NCI-H146 treated with DMSO at 0.1 percent for 48 hours (cell line): ENCODE results near the gene GFAP.
A peak's percentile ranks its signal among the peaks of the same experiment; 100 is the strongest.

Source experiments
- DNase-seq: peaks from one replicate; lab custom pipeline; 2025; ENCODE audit not compliant: unreplicated experiment; lab: John Stamatoyannopoulos, UW

The GFAP gene

GRCh38 chr17:44903012-44903685 is 12.2 kb downstream of the GFAP start:
- no peak for DNase-seq

DNA sequence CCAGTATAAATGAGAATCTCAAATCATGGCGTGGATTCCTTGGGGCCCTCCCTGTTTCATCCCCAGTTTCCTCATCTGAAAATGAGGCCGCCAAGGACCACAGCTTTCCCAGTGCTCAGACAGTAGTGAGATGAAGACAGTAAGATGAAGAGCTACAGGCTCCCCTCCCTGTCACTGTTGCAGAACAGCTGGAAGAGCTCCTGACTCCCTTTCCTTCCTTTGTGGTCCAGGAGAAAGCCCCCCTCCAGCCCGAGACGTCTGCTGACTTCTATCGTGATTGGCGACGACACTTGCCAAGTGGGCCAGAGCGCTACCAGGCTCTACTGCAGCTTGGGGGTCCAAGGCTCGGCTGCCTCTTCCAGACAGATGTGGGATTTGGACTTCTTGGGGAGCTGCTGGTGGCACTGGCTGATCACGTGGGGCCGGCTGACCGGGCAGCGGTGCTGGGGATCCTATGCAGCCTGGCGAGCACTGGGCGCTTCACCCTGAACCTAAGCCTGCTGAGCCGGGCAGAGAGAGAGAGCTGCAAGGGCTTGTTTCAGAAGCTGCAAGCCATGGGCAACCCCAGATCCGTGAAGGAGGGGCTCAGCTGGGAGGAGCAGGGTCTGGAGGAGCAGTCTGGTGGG is 13.1 kb downstream of the GFAP start:
- no peak for DNase-seq

DNA sequence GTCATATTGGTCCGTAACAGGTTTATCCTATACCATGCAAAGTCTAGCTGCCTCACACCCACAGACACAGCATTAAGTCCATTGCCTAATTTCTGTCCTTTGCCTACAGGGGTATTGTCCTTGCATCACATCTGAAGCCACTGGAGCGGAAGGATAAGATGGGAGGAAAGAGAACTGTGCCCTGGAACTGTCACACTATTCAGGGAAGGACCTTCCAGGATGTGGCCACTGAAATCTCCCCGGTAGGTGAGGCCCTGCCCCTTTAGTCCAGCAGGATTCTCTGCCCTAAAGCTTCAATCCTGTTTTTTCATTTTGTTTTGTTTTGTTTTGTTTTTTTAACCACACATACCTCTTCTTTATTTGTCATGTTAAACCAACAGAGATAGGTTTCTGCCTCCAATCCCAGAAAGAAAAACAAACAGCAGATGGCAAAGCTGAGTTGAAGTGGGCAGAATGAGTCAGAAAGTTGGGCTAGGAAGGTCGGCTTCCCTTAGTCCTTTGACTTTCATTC is 13.8 kb downstream of the GFAP start:
- DNase-seq: no peak

DNA sequence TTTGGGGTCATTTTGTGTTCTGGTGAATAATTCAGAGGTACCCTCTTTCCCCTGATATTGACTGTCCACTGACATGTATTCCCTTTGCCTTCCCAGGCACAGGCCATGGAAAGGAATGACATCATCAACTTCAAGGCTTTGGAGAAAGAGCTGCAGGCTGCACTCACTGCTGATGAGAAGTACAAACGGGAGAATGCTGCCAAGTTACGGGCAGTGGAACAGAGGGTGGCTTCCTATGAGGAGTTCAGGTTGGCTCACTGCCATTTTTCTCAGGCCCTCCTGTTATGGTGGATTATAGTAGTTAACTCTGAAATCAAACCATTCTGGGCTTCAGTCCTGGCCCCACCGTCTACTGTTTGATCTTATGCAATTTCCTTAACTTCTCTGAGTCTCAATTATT is 14.4 kb downstream of the GFAP start:
- no peak for DNase-seq

DNA sequence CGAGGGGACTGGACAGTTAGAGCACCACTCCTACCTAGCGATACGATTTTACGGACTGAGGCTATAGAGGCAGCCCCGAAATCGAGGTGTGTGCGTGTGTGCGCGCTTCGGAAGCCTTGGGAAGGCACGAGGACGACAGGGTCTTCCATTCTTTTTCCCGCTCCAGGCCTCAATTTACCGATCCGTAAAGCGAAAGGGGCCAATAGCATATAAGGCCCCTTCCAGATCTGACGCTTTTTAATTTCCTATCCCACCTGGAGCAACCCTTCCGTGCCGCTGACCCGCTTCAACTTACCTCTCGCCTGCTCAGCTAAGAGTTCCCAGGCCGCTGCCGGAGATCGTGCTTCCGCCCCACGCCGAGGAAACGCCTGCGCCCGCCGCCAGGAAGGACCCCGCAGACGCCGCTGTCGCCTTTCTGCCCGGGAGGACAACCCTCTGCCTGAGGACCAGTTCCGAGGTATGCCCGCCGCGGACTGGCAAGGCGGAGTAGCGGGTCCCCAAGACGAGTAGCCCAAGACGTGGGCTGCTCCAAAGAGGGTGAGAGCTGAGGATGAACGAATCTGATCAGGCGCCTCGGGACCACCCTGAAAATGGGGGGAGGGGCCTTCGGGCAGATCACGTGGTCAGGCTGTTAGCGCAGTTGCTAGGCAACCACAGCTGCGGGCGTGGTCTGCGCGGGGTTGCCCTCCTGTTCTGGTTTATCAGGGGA is 16.1 kb downstream of the GFAP start, which contains the start of gene EFTUD2:
Gene EFTUD2, minus strand, starts transcription at position 372 of the 709 bp plus-strand sequence. CDS start 4,924 bp downstream, outside the sequence.
- peak; percentile 84 for DNase-seq

GRCh38 chr17:44898768-44899073 is 16.6 kb downstream of the GFAP start:
- DNase-seq: no peak

DNA sequence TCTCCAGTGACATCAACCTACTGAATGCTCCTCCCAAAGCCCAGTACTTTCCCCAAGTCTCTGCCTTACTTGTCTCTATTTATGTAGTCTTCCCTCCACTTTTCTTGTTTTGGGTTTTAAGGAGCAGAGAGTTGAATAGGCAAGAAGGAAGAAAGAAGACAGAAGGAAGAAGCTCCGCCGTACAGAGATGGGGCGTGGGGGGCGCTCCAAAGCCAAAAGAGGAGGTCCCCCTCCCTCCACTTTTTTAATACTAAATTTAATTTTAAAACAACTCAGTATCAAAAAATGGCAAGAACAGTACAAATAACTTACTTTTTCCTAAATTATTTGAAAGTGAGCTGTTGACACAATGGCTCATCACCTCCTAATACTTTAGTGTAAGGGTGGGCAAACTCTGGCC is 20.7 kb downstream of the GFAP start:
- DNase-seq: no peak

GRCh38 chr17:44892250-44892649 is 23.1 kb downstream of the GFAP start:
- DNase-seq: peak; percentile 76

GRCh38 chr17:44889003-44889402 is 26.3 kb downstream of the GFAP start:
- DNase-seq: no peak

GRCh38 chr17:44887971-44888954 is 27.0 kb downstream of the GFAP start:
- DNase-seq: no peak

DNA sequence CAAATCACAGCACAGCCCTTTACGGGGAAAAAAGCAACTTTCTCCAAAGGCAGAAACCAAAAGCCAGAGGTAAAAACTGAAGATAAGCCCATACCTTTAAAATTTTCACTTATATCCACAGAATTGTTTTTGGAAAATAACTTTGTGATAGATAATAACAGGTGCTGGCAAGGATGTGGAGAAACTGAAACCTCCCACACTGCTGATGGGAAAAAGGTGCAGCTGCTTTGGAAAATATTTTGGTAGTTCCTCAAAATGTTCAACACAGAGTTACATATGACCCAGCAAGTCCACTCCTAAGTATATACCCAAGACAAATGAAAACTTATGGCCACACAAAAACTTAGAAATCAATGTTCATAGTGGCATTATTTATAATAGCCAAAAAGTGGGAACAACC is 28.3 kb downstream of the GFAP start:
- no peak for DNase-seq

DNA sequence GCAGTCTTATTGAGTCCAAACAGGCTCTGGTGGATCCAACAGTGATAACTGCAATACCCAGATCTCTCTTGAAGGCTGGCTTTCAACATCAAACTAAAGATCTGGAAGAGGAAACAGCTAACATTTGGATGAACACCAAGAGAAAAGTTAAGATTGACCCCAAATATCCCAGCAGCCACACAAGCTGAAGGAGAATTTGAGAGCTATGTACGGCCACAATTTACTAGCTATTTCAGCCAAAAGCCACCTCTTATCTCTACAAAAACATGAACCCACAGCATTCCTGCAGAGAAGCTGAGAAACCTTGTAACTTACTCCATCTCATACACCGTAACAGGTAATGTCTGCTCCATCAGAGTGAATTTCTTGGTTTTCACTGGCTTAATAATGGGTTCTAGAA is 30.4 kb downstream of the GFAP start:
- no peak for DNase-seq

DNA sequence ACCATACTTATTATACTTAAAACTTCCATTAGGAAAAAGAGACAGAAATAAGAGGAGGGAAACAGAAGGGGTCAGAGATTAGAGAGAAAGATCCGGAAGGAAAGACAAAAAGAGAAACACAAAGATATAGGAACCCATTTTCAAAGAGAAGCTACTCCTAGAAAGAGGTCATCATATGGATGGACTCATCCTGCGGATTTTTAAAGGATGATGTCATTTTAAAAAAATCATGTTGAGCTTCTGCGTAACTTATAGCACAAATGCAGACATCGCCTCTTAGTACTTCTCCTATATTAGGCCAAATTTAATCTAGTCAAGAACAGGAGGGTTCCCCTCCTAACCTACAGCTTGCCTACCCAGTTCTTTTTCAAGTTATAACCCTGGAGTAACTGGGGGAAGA is 34.2 kb downstream of the GFAP start:
- no peak for DNase-seq

GRCh38 chr17:44880062-44880461 is 35.2 kb downstream of the GFAP start:
- DNase-seq: no peak

GRCh38 chr17:44879376-44879775 is 35.9 kb downstream of the GFAP start:
- no peak for DNase-seq

DNA sequence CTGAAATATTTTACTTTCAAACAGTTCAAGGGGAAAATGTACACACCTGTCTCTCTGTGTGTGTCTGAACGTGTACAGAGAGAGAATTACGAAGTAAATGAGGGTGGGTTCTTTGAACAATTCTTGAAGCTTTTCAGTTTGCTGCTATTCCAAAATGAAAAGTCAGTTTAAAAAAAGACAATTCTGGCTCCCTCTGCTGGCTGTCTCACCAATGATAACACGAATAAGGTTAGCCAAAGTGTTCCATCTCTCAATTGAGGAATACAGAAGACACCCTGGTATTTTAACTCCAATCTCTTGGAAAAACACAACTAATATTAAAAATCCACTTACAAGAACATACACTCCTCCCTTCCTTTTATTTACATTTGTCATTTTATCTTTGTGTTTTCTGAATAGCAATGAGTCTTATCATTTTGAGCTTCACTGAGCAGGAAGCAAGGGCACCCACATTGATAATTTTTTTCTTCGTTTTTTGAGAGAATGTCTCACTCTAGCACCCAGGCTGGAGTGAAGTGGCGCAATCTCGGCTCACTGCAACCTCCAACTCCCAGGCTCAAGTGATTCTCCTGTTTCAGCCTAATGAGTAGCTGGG is 36.6 kb downstream of the GFAP start:
- peak; percentile 25 for DNase-seq

DNA sequence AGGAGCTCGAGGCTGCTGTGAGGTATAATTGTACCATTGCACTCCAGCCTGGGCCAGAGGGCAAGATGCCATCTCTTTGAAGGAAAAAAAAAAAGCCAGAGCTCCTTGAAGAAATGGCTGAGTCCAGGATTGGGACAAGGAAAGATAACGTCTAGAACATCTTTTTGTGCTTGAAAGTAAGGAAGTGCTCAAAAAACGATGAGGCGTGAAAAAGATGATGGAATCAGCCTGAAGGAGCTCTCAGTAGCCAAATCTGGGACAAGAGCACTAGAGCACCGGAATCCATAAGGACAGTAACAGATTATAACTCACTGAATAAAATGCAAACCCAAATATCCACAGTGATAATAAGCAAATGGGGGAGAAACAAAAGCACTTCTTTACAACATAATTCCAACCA is 38.2 kb downstream of the GFAP start:
- no peak for DNase-seq

DNA sequence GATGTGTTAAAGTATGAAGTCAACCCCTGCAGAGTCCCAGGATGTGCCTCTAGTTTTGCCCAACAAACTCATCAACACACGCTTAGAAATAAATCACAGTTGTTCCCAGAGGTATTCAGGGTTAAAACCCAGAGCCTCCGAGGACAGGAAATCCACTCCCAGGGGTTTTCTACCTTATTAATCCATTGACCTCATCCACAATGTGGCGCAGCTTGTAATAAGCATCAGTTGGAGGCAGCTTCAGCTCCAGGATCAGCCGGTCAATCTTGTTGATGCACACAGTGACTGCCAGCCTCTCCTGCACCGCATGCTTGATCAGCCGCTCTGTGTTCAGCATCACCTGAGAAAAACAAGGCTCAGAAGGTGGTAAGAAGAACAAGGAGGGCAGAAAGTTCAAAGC is 39.5 kb downstream of the GFAP start:
- no peak for DNase-seq

DNA sequence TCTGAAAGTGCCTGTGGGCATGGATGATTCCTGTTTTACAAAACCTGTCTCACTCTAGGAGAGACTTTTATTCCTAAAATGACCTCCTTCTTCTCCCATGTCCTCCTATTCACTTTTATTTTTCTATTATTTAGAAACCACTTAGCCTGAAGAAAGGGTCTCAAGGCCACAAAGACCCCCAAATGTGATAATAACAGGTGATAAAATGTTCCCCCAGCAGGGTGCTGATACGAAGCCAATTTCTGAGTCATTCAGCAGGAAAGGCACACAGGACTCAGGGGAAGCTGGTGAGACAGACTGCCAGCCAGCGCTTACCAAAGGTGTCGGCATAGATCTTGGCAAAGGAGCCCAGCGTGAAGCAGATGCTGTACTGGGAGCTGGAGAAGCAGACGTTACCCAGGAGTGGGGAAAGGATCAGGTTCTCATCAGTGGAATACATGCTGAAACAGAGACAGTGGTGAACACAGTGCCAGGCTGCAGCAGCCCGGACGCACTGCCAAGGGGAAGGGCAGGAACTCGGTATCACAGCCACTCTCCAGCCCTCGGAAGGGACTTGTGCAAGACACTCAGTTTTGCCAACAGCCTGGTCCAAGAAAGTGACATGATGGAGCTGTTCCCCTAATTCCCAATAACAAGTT is 43.0 kb downstream of the GFAP start:
- peak; percentile 96 for DNase-seq

DNA sequence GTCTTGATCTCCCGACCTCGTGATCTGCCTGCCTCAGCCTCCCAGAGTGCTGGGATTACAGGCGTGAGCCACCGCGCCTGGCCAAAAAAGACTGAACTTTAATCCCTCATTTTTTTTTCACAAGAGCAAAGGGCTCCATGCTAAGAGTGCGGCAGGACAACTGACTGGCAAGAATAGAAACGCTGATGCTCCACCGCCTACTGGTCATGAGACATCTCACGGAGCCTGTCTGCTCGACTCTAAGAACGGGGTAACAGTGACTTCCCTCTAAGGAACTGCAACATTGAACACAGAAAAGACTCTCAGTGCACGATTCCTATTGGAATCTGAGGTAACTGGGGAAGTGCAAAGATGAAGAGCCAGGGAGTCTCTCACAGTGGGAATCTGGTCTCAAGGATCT is 43.7 kb downstream of the GFAP start:
- no peak for DNase-seq
